Upper lobe of left lung (tissue), 4 donors: ENCODE measurements around the gene SEC62.

Experiments used
- CTCF ChIP-seq, 6 experiments: fragments of 450-650 bp in 4 of 6; fragments of 200-600 bp in 2 of 6; sonication (generic) in 2 of 6; IDR thresholded peaks; one replicate each; pipeline ENCODE4 v1.5.1; 2016 to 2019; ENCODE audit warnings: antibody characterized with exemption in 6 of 6
- POLR2AphosphoS5 ChIP-seq, 2 donors: sonication (generic); formaldehyde crosslinking; IDR thresholded peaks; one replicate each; pipeline ENCODE4 v1.5.1; 2017; ENCODE audit warnings: antibody characterized with exemption in 2 of 2

DNA sequence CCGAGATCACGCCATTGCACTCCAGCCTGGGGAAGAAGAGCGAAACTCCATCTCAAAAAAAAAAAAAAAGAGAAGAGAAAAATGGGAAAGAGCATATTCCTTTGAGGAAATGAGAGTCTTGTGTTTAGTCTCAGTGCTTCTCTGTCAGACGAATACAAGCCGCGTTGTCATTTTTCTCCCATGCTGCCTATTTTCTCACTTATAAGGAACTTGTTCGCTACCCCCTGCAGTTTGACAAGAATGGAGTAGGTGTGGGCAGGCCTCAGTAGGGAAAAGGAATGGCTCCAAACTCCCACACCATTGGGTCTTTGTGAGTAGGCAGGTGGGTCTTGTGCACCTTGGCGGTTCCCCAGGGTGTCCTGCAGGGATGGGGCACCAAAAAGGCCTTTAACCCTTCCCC, 77.7 kb downstream of the SEC62 start:
- TF ChIP-seq POLR2AphosphoS5 (IDR thresholded peaks at IDR 0.05): no peak
- no peak for TF ChIP-seq CTCF (IDR thresholded peaks at IDR 0.05)
